ENCODE measurements around the gene POC1A.

GRCh38 chr3:52130966-52131622 lies 23.1 kb downstream of the POC1A start:
- TF ChIP-seq EP300 (IDR thresholded peaks at IDR 0.05): no peak
- no peak for TF ChIP-seq CTCF (IDR thresholded peaks at IDR 0.05)
